Trophoblast cell (in vitro differentiated cells and primary cell): ENCODE results near the gene PXDC1.
A peak's percentile ranks its signal among the peaks of the same experiment; 100 is the strongest.
"Not testable (repeated sequence)": the region's sequence is repeated elsewhere in the genome, so short reads cannot be mapped to it uniquely, and the experiment has no call there.

Source experiments
- DNase-seq, 2 donors: peaks; one replicate each; pipeline ENCODE4 v3.0.0-alpha.2; 2016
- H2AFZ ChIP-seq: 2 replicates; pipeline ENCODE4 v1.6.1; 2013; ENCODE audit warnings: low read length, moderate library complexity, mild to moderate bottlenecking; ENCODE audit not compliant: insufficient read depth, poor library complexity
- H2AK5ac ChIP-seq: 2 replicates; pipeline ENCODE4 v1.6.1; 2013; ENCODE audit warnings: mild to moderate bottlenecking, low read length
- H2BK120ac ChIP-seq: 2 replicates; pipeline ENCODE4 v1.6.1; 2013; ENCODE audit warnings: low read length, mild to moderate bottlenecking, moderate library complexity; ENCODE audit not compliant: insufficient read depth, poor library complexity
- H2BK12ac ChIP-seq: 2 replicates; pipeline ENCODE4 v1.6.1; 2013; ENCODE audit warnings: mild to moderate bottlenecking, low read length, moderate library complexity
- H2BK5ac ChIP-seq: 2 replicates; pipeline ENCODE4 v1.6.1; 2013; ENCODE audit warnings: low read length, low read depth, moderate library complexity, mild to moderate bottlenecking; ENCODE audit not compliant: poor library complexity
- H3K14ac ChIP-seq: 2 replicates; pipeline ENCODE4 v1.6.1; 2013; ENCODE audit warnings: mild to moderate bottlenecking, low read length
- H3K18ac ChIP-seq: 2 replicates; pipeline ENCODE4 v1.6.1; 2013; ENCODE audit warnings: mild to moderate bottlenecking, low read length
- H3K23ac ChIP-seq: 2 replicates; pipeline ENCODE4 v1.6.1; 2013; ENCODE audit warnings: low read length
- H3K27ac ChIP-seq: 2 replicates; pipeline ENCODE4 v1.5.1; 2013; ENCODE audit warnings: low read depth, mild to moderate bottlenecking, inconsistent platforms, low read length, moderate library complexity
- H3K27me3 ChIP-seq: 2 replicates; pipeline ENCODE4 v1.6.1; 2013; ENCODE audit warnings: inconsistent platforms, mild to moderate bottlenecking, low read length, moderate library complexity; ENCODE audit not compliant: insufficient read depth
- H3K36me3 ChIP-seq, 2 experiments: 1 replicate in 1 of 2; 2 replicates in 1 of 2; pipeline ENCODE4 v1.6.1; 2013; ENCODE audit warnings: low read length in 2 of 2, mild to moderate bottlenecking in 2 of 2, moderate library complexity in 1 of 2; ENCODE audit not compliant: insufficient read depth in 2 of 2, control insufficient read depth in 1 of 2
- H3K4ac ChIP-seq: 2 replicates; pipeline ENCODE4 v1.6.1; 2013; ENCODE audit warnings: low read depth, mild to moderate bottlenecking, low read length, moderate library complexity
- H3K4me1 ChIP-seq, 2 experiments: 1 replicate in 1 of 2; 2 replicates in 1 of 2; pipeline ENCODE4 v1.6.1; 2013; ENCODE audit warnings: low read length in 2 of 2, mild to moderate bottlenecking in 2 of 2, moderate library complexity in 1 of 2; ENCODE audit not compliant: insufficient read depth in 2 of 2, control insufficient read depth in 1 of 2
- H3K4me2 ChIP-seq: 2 replicates; pipeline ENCODE4 v1.6.1; 2013; ENCODE audit warnings: inconsistent platforms, mild to moderate bottlenecking, low read length, moderate library complexity
- H3K4me3 ChIP-seq: 2 replicates; pipeline ENCODE4 v1.5.1; 2013; ENCODE audit warnings: mild to moderate bottlenecking, low read depth, low read length, inconsistent platforms
- H3K79me1 ChIP-seq: one replicate; pipeline ENCODE4 v1.6.1; 2013; ENCODE audit warnings: low read length
- H3K79me2 ChIP-seq: 2 replicates; pipeline ENCODE4 v1.6.1; 2013; ENCODE audit warnings: low read length, mild to moderate bottlenecking; ENCODE audit not compliant: control insufficient read depth, insufficient read depth, poor library complexity
- H3K9ac ChIP-seq: 2 replicates; pipeline ENCODE4 v1.6.1; 2013; ENCODE audit warnings: mild to moderate bottlenecking, low read length
- H3K9me3 ChIP-seq: 2 replicates; pipeline ENCODE4 v1.6.1; 2013; ENCODE audit warnings: low read depth, mild to moderate bottlenecking, control low read depth, inconsistent platforms, low read length; ENCODE audit not compliant: insufficient read depth
- H4K12ac ChIP-seq: 2 replicates; pipeline ENCODE4 v1.6.1; 2013; ENCODE audit warnings: low read depth, mild to moderate bottlenecking, low read length, moderate library complexity
- H4K8ac ChIP-seq: 2 replicates; pipeline ENCODE4 v1.6.1; 2013; ENCODE audit warnings: low read depth, mild to moderate bottlenecking, low read length, moderate library complexity
- H4K91ac ChIP-seq: one replicate; pipeline ENCODE4 v1.6.1; 2013; ENCODE audit warnings: low read depth, mild to moderate bottlenecking, low read length, moderate library complexity
- WGBS: extraction: QIAGEN DNeasy Blood & Tissue Kit; methylation state at CpG from one replicate; pipeline ENCODE4 v1.1.7; 2013; ENCODE audit warnings: missing lambda C conversion rate; ENCODE audit not compliant: insufficient read length, insufficient coverage; ENCODE audit errors: extremely low coverage; 5-methylcytosine and 5-hydroxymethylcytosine counted together

Gene PXDC1

DNA sequence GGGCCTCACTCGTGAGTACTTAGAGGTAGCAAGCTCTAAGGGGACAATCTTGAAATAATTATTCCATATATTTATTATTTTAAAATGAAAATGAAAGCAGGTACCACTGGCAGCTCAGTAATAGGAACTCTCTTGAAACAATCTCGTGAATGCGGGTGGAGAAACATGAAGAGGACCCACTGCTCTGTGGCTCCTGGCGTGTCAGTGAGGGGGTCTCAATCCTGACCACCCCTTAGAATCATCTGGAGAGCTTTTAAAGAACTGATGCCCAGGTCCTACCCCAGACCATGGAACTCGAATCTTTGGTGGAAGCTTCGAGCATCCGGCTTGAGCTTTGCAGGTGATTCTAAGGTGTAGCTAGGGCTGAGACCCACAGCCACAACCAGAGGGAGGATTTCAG lies 23.9 kb upstream of the PXDC1 start:
- Histone ChIP-seq H2AK5ac (no peak overlapping the region), H3K27me3 (no peaks in the 10 kb centered on the region), H2BK5ac (no peak overlapping the region), H3K4ac (no peak overlapping the region), H2AFZ (no peak overlapping the region), H4K8ac (no peak overlapping the region), H2BK12ac (no peak overlapping the region), H4K91ac (no peak overlapping the region), H3K4me1 (no peaks in the 10 kb centered on the region), H3K14ac (no peak overlapping the region), H3K79me2 (no peaks in the 10 kb centered on the region), H2BK120ac (no peak overlapping the region), H3K27ac (no peak overlapping the region), H3K79me1 (no peaks in the 10 kb centered on the region), H3K9ac (no peak overlapping the region), H3K36me3 (no peaks in the 10 kb centered on the region), H3K18ac (no peak overlapping the region), H3K9me3 (peaks cover 3% of the 10 kb centered on the region), H4K12ac (no peak overlapping the region), H3K4me3 (no peak overlapping the region), H3K23ac (no peak overlapping the region), H3K4me2 (no peak overlapping the region)
- no peak for DNase-seq
- WGBS = no CpG with 5 or more reads among the region's 7 CpGs

DNA sequence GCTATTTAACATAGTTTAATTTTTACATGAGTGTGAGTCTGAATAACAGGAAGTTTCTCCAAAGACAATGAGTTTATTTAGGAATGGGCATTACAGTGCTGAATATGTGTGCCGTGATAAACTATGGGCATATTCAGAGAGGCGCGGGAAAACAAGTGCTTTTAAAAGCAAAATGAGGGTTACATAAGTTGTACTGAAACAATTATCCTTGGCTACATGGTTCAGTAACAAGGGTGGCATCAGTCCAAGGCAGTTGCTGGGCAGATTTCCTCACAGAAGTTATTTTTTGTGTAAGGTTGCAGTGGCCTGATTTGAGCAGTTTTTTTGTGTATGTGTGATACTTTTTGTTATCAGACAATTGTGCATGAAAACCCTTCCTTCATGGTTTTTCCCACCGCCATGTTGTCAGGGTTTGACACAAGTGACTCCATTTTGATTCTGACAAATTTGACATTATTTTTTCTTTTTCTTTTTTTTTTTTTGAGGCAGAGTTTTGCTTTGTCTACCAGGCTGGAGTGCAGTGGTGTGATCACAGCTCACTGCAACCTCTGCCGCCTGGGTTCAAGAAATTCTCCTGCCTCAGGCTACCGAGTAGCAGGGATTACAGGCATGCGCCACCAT lies 22.3 kb upstream of the PXDC1 start:
- no peak overlapping the region for H3K27ac ChIP-seq
- no peak overlapping the region for H4K12ac ChIP-seq
- no peak overlapping the region for H4K8ac ChIP-seq
- DNase-seq = no peak
- H3K27me3 ChIP-seq = no peaks in the 10 kb centered on the region
- no peak overlapping the region for H2AFZ ChIP-seq
- H2BK120ac ChIP-seq = no peak overlapping the region
- no peaks in the 10 kb centered on the region for H3K79me2 ChIP-seq
- no peak overlapping the region for H3K18ac ChIP-seq
- peaks cover 3% of the 10 kb centered on the region for H3K9me3 ChIP-seq
- no peak overlapping the region for H3K4me2 ChIP-seq
- no peak overlapping the region for H3K23ac ChIP-seq
- H3K36me3 ChIP-seq = no peaks in the 10 kb centered on the region
- H2BK5ac ChIP-seq = no peak overlapping the region
- H4K91ac ChIP-seq = no peak overlapping the region
- H3K14ac ChIP-seq = no peak overlapping the region
- no peaks in the 10 kb centered on the region for H3K79me1 ChIP-seq
- H2BK12ac ChIP-seq = no peak overlapping the region
- no CpG with 5 or more reads among the region's 7 CpGs for WGBS
- no peak overlapping the region for H3K4me3 ChIP-seq
- no peak overlapping the region for H3K4ac ChIP-seq
- no peak overlapping the region for H2AK5ac ChIP-seq
- no peak overlapping the region for H3K9ac ChIP-seq
- no peaks in the 10 kb centered on the region for H3K4me1 ChIP-seq

DNA sequence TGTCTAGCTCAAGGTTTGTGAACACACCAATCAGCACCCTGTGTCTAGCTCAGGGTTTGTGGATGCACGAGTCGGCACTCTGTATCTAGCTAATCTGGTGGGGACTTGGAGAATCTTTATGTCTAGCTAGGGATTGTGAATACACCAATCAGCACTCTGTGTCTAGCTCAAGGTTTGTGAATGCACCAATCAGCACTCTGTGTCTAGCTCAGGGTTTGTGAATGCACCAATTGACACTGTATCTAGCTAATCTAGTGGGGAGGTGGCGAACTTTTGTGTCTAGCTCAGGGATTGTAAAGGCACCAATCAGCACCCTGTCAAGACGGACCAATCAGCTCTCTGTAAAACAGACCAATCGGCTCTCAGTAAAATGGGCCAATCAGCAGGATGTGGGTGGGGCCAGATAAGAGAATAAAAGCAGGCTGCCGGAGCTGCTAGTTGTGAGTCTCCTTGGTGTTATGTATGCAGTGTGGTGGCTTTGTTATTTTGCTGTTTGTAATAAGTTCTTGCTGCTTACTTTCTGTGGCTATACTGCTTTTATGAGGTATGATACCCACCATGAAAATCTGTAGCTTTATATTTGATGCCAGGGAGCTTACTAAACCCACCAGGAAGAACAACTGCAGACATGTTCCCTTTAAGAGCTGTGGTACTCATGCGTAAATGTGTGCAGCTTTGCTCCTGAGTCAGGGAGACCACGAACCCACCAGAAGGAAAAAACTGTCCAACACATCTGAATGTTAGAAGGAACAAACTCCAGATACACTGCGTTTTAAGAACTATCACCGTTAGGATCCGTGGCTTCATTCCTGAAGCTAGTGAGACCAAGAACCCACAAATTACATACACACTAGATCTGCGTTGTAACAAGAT lies 20.9 kb upstream of the PXDC1 start:
- not testable (repeated sequence) for H4K12ac ChIP-seq, H3K23ac ChIP-seq, H3K79me1 ChIP-seq, H3K4me1 ChIP-seq, H3K9me3 ChIP-seq, H4K8ac ChIP-seq, H2AK5ac ChIP-seq, H3K36me3 ChIP-seq, H4K91ac ChIP-seq, H3K27me3 ChIP-seq, H2BK120ac ChIP-seq, H3K4ac ChIP-seq, H3K27ac ChIP-seq, DNase-seq, H3K14ac ChIP-seq, H3K9ac ChIP-seq, H2BK12ac ChIP-seq, H2AFZ ChIP-seq, H3K4me2 ChIP-seq, H3K18ac ChIP-seq, H3K79me2 ChIP-seq, H3K4me3 ChIP-seq, H2BK5ac ChIP-seq
- WGBS = no CpG with 5 or more reads among the region's 12 CpGs

DNA sequence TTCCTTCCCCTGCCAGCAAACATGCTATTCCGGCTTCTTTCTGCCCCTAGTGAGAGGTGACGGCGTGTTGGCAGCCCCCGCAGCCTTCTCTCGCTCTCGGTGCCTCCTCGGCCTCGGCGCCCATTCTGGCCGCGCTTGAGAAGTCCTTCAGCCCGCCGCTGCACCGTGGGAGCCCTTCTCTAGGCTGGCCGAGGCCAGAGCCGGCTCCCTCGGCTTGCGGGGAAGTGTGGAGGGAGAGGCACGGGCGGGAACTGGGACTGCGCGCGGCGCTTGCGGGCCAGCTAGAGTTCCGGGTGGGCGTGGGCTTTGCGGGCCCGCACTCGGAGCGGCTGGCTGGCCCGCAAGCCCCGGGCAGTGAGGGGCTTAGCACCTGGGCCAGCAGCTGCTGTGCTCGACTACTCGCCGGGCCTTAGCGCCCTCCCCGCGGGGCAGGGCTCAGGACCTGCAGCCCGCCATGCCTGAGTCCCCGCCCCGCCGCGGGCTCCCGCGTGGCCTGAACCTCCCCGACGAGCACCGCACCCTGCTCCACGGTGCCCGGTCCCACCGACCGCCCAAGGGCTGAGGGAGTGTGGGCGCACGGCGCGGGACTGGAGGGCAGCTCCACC lies 20.0 kb upstream of the PXDC1 start:
- H3K36me3 ChIP-seq = no peaks in the 10 kb centered on the region

More for the DNA sequence above, 20.0 kb upstream of the PXDC1 start:
- no peaks in the 10 kb centered on the region for H3K27me3 ChIP-seq
- no peak overlapping the region for H3K27ac ChIP-seq
- H4K12ac ChIP-seq = no peak overlapping the region
- H3K9ac ChIP-seq = no peak overlapping the region
- no peaks in the 10 kb centered on the region for H3K9me3 ChIP-seq
- H3K23ac ChIP-seq = no peak overlapping the region
- no peaks in the 10 kb centered on the region for H3K4me1 ChIP-seq
- no CpG with 5 or more reads among the region's 57 CpGs for WGBS
- no peak overlapping the region for H3K14ac ChIP-seq
- no peak overlapping the region for H3K4me2 ChIP-seq
- H2BK120ac ChIP-seq = no peak overlapping the region
- no peak overlapping the region for H4K91ac ChIP-seq
- peak overlapping the region; percentile 23 for H3K4me3 ChIP-seq
- H3K79me1 ChIP-seq = no peaks in the 10 kb centered on the region
- H3K18ac ChIP-seq = no peak overlapping the region
- H4K8ac ChIP-seq = no peak overlapping the region
- no peaks in the 10 kb centered on the region for H3K79me2 ChIP-seq
- no peak overlapping the region for H2BK12ac ChIP-seq
- DNase-seq = no peak
- no peak overlapping the region for H2AFZ ChIP-seq
- no peak overlapping the region for H3K4ac ChIP-seq
- no peak overlapping the region for H2AK5ac ChIP-seq
- H2BK5ac ChIP-seq = no peak overlapping the region
